DMS114 treated with DMSO at 0.1 percent for 48 hours (cell line): ENCODE data around the gene FGF16.
A peak's percentile ranks its signal among the peaks of the same experiment; 100 is the strongest.
"Not testable (repeated sequence)": the region's sequence is repeated elsewhere in the genome, so short reads cannot be mapped to it uniquely, and the experiment has no call there.

Experiments
- DNase-seq: peaks from one replicate; lab custom pipeline; 2025; ENCODE audit not compliant: unreplicated experiment; lab: John Stamatoyannopoulos, UW

Gene FGF16

DNA sequence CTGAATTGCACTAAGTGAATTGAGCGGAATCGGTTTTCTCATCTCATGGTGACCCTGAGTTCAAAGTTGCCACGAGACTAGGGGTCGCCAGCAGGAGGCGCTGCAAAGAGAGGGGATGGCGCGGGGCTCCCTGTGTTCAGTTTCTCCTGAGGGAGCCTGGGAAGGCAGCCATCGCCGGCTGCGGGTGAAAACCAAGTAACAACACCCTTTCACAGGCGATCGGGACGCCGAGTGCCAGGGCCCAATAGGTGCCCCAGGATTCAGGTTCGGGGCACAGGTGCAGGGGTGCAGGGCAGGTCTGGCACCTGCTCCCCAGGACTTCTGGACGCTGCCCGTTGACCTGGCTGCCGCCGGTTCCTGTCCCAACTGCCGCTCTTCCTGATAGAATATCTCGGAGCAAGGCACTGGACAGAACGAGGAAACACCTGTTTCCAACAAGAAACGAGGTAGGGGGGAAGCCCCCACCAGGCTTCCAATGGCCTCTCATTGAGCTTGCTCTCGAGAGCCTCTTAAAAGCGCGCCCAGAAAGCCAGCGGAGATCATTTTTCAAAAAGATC, 1.1 kb upstream of the FGF16 start:
- no peak for DNase-seq

- DNase-seq: no peak
Measured at GRCh38 chrX:77447653-77448569, 722 bp downstream of the FGF16 start.

DNA sequence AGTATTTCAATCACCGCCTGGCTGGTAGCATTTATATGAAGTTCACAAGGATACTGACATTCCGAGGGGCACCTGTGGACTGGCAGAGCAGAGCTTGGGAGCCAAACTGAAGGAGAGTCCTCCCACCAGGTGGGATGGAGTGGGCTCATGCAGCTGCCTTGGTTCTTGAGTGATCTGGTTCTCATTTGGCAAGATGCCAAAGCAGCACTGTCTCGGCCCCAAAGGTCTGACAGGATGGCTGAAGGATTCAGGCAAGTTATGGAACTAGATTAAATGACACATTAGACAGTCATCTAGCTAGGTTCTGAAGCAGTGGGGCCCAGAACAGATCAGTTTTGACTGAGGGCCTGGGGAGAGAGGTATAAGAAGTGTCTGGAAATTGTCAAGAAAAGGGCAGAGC, 3.2 kb downstream of the FGF16 start:
- DNase-seq: no peak

DNA sequence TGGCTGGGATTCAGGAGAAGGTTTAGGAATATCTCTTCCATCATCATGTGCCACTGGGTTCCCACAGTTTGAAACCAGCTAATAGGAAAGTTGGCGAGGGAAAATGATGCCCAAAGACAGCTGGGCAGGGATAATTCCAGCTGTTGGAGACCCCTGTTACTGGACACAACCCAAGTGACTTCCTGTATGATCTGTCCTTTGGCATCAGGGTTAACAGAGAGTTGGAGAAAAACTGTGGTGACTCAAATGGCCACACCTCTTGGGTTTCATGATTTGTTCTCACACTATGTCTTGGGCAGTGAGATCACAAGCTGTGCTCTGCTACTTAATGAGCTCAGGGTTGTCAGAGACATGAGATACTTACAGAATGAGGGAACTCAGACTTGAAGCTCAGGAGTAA, 3.8 kb downstream of the FGF16 start:
- no peak for DNase-seq

DNA sequence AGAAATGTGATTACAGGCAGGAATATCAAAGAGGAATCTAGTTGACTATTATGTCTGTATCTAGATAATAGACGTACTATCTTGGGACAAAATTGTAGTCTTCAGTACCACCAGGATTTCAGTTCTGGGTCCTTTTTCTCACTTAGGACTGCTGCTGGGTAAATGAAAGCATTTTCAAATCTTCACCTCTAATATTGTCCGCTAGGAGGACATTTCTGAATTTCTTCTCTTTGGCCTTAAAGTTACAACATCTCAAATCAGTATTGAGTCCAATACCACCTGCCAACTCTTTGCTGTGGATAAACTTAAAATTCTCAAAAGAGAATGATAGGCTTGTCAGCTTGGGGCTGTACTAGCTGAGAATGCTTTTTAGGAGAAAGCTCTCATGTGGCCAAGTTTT, 6.0 kb downstream of the FGF16 start:
- peak; percentile 0 for DNase-seq

DNA sequence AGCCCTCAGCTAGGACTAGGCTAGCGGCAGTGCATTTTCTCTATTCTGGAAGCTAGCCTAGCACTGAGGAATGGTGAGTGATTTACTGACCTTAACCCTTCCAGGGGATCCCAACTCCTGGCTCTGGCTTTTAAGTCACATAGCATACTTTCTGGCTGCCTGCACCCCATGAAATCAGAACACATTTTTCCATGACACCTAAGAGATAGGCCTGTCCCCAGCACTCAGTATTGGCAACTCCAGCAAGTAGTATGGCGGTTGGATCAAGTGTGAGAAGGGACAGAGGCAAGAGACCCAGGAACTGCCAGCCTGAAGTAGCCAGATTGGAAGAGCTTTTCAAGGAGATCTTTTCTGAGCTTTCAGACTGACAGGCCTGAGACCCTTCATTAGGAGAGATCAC, 8.2 kb downstream of the FGF16 start:
- no peak for DNase-seq

DNA sequence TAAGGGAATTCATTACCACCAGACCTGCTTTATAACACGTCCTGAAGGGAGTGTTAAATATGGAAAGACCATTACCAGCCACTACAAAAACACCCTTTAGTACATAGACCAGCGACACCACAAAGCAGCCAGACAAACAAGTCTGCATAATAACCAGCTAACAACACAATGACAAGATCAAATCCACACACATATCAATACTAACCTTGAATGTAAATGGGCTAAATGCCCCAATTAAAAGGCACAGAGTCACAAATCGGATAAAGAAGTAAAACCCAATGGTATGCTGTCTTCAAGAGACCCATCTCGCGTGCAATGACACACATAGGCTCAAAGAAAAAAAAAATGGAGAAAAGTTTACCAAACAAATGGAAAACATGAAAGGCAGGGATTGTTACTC, 36.9 kb downstream of the FGF16 start:
- no peak for DNase-seq

DNA sequence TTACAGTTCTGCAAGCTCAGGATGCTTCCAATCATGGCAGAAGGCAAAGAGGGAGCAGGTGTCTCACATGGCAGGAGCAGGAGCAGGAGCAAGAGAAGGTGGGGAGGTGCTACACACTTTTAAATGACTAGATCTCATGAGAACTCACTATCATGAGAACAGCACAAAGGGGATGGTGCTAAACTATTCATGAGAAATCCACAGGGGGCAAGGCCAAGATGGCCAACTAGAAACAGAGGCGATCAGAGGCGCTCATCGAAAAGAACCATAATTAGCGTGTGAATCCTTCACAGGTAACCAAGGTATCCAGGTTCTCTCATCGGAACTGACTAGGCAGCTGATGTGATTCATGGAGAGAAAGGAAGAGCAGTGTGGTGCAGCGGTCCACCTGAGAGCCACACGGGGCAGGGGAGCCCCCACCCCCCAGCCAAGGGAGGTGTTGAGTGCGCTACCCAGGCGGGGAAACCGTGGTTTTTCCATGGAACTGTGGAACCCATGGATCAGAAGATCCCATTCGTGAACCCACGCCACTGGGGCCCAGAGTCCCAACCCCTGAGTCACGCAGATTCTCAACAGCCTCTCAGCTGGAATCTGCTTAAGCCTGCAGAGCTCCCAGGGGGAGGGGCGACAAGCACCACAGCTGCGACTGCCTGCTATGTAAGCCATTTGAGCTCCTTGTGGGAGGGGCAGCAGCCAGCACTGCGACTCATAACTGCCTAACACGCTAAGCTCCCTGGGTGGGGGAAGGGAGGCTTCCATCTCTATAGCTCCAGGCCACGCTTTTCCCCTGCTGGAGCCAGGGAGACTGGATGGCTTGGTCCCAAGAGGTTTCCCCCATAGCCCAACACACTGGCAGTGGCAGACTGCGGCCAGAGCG, 46.7 kb downstream of the FGF16 start:
- no peak for DNase-seq

DNA sequence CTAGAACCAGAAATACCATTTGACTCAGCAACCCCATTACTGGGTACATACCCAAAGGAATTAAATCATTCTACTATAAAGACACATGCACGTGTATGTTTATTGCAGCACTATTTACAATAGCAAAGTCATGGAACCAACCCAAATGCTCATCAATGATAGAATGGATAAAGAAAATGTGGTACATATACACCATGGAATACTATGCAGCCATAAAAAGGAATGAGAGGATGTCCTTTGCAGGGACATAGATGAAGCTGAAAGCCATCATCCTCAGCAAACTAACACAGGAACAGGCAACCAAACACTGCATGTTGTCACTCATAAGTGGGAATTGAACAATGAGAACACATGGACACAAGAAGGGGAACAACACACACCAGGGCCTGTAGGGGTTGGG, 53.0 kb downstream of the FGF16 start:
- DNase-seq: not testable (repeated sequence)

GRCh38 chrX:77502951-77503525, 55.8 kb downstream of the FGF16 start:
- DNase-seq: no peak

DNA sequence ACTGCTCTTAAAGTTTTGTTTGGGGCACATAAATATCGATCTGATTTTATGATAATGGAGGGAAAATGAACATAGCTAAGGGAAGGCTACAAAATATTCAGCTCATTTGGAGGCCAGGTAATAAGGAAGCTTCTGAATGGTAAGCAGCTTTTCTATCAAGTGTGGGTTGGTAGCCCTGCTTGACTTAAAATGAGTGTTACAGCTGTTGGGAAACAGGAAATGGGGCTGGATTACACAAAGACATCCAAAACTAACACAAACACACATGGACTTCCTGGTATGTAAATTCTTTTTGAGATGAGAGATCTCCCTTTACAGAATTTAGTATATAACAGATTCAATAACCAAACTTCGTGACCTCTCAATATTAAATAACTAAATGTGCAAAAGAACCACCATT, 58.0 kb downstream of the FGF16 start:
- DNase-seq: no peak
